ENCODE measurements around the gene ING2. TPM values are rescaled to one million over a fixed set of nuclear protein-coding genes. Genes with fewer than 3 reads are reported as not detected.

ING2 gene
- total RNA-seq, 1 donor from 2014 or later = 5.9 TPM

- H3K4me1 ChIP-seq = no peaks in the 10 kb centered on the region
- TF ChIP-seq, protein P1, sequence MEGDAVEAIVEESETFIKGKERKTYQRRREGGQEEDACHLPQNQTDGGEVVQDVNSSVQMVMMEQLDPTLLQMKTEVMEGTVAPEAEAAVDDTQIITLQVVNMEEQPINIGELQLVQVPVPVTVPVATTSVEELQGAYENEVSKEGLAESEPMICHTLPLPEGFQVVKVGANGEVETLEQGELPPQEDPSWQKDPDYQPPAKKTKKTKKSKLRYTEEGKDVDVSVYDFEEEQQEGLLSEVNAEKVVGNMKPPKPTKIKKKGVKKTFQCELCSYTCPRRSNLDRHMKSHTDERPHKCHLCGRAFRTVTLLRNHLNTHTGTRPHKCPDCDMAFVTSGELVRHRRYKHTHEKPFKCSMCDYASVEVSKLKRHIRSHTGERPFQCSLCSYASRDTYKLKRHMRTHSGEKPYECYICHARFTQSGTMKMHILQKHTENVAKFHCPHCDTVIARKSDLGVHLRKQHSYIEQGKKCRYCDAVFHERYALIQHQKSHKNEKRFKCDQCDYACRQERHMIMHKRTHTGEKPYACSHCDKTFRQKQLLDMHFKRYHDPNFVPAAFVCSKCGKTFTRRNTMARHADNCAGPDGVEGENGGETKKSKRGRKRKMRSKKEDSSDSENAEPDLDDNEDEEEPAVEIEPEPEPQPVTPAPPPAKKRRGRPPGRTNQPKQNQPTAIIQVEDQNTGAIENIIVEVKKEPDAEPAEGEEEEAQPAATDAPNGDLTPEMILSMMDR (IDR thresholded peaks at IDR 0.05; ENCODE audit: borderline replicate concordance) = no peak
- DNase-seq = no peak
- intact Hi-C loops (cut with micrococcal nuclease) = no loop called here
- H3K27ac ChIP-seq (replicated peaks) = no peak overlapping the region
- H3K27me3 ChIP-seq (ENCODE audit: low read depth) = peaks cover 52% of the 10 kb centered on the region
- H3K9me3 ChIP-seq (replicated peaks) = peaks cover 13% of the 10 kb centered on the region
- H3K4me3 ChIP-seq = no peak overlapping the region
- no peaks in the 10 kb centered on the region for H3K36me3 ChIP-seq
These were observed 36.8 kb downstream of the ING2 start for GRCh38 chr4:183541752-183542040.

- H3K4me1 ChIP-seq = no peaks in the 10 kb centered on the region
These were observed 38.6 kb downstream of the ING2 start for GRCh38 chr4:183543435-183543834.

GRCh38 chr4:183544109-183544508 is 39.3 kb downstream of the ING2 start:
- DNase-seq = no peak
- no peaks in the 10 kb centered on the region for H3K4me1 ChIP-seq
- TF ChIP-seq, protein P1 (IDR thresholded peaks at IDR 0.05; ENCODE audit: borderline replicate concordance) = no peak
- H3K27me3 ChIP-seq (ENCODE audit: low read depth) = peaks cover 54% of the 10 kb centered on the region
- H3K27ac ChIP-seq (replicated peaks) = no peak overlapping the region
- H3K36me3 ChIP-seq = no peaks in the 10 kb centered on the region
- intact Hi-C loops (cut with micrococcal nuclease) = no loop called here
- peaks cover 13% of the 10 kb centered on the region for H3K9me3 ChIP-seq (replicated peaks)
- no peak overlapping the region for H3K4me3 ChIP-seq

More at GRCh38 chr4:183543435-183543834, 38.6 kb downstream of the ING2 start:
- Histone ChIP-seq H3K36me3 (no peaks in the 10 kb centered on the region), H3K9me3 (replicated peaks) (peaks cover 13% of the 10 kb centered on the region), H3K4me3 (no peak overlapping the region), H3K27ac (replicated peaks) (no peak overlapping the region), H3K27me3 (ENCODE audit: low read depth) (peaks cover 53% of the 10 kb centered on the region)
- intact Hi-C loops (cut with micrococcal nuclease) = no loop called here
- TF ChIP-seq, protein P1 (IDR thresholded peaks at IDR 0.05; ENCODE audit: borderline replicate concordance) = no peak
- no peak for DNase-seq

- TF ChIP-seq, protein P1 (IDR thresholded peaks at IDR 0.05; ENCODE audit: borderline replicate concordance) = no peak
- intact Hi-C loops (cut with micrococcal nuclease) = no loop called here
- peaks cover 13% of the 10 kb centered on the region for H3K9me3 ChIP-seq (replicated peaks)
- no peak for DNase-seq
- no peaks in the 10 kb centered on the region for H3K36me3 ChIP-seq
- H3K27me3 ChIP-seq (ENCODE audit: low read depth) = peaks cover 59% of the 10 kb centered on the region
- no peak overlapping the region for H3K27ac ChIP-seq (replicated peaks)
- no peaks in the 10 kb centered on the region for H3K4me1 ChIP-seq
- no peak overlapping the region for H3K4me3 ChIP-seq
These were observed 41.5 kb downstream of the ING2 start for GRCh38 chr4:183546376-183546775.

DNA sequence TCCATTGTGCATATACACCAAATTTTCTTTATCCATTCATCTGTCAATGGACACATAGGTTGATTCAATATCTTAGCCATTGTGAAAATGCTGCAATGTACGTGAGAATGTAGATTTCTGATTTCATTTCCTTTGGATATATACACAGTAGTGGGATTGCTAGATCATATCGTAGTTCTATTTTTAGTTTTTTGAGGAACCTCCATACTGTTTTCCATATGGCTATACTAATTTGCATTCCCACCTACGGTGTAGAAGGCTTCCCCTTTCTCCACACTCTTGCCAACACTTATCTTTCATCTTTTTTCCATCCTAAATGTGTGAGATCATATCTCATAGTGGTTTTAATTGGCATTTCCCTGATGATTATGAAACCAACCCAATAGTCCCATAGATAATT is 43.4 kb downstream of the ING2 start:
- H3K4me1 ChIP-seq = no peaks in the 10 kb centered on the region
- TF ChIP-seq, protein P1 (IDR thresholded peaks at IDR 0.05; ENCODE audit: borderline replicate concordance) = no peak
- no peaks in the 10 kb centered on the region for H3K36me3 ChIP-seq
- peaks cover 52% of the 10 kb centered on the region for H3K27me3 ChIP-seq (ENCODE audit: low read depth)
- H3K27ac ChIP-seq (replicated peaks) = no peak overlapping the region
- H3K4me3 ChIP-seq = no peak overlapping the region
- no peak for DNase-seq
- H3K9me3 ChIP-seq (replicated peaks) = peaks cover 13% of the 10 kb centered on the region
- intact Hi-C loops (cut with micrococcal nuclease) = no loop called here
